ENCODE results near the gene HOXB7.

- TF ChIP-seq, protein P1, sequence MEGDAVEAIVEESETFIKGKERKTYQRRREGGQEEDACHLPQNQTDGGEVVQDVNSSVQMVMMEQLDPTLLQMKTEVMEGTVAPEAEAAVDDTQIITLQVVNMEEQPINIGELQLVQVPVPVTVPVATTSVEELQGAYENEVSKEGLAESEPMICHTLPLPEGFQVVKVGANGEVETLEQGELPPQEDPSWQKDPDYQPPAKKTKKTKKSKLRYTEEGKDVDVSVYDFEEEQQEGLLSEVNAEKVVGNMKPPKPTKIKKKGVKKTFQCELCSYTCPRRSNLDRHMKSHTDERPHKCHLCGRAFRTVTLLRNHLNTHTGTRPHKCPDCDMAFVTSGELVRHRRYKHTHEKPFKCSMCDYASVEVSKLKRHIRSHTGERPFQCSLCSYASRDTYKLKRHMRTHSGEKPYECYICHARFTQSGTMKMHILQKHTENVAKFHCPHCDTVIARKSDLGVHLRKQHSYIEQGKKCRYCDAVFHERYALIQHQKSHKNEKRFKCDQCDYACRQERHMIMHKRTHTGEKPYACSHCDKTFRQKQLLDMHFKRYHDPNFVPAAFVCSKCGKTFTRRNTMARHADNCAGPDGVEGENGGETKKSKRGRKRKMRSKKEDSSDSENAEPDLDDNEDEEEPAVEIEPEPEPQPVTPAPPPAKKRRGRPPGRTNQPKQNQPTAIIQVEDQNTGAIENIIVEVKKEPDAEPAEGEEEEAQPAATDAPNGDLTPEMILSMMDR (IDR thresholded peaks at IDR 0.05; ENCODE audit: low read depth, low read length) = no peak
- no peak for TF ChIP-seq EZH2phosphoT487 (IDR thresholded peaks at IDR 0.05; ENCODE audit: low read depth)
Measured at GRCh38 chr17:48587276-48588073, 23.3 kb downstream of the HOXB7 start.

Data from OCI-LY3 (cell line).